ENCODE results near the gene UBE2Q2. TPM values are rescaled to one million over a fixed set of nuclear protein-coding genes. Genes with fewer than 3 reads are reported as not detected.
"Not testable (repeated sequence)": the region's sequence is repeated elsewhere in the genome, so short reads cannot be mapped to it uniquely, and the experiment has no call there.

UBE2Q2 gene
- polyA plus RNA-seq, 3 donors = 13.6 to 22.1 (median 20.9) TPM

GRCh38 chr15:75799190-75799589 lies 44.1 kb upstream of the UBE2Q2 start:
- peaks cover 9% of the 10 kb centered on the region for H3K4me1 Mint-ChIP-seq
- peaks cover 14 to 30% (median 15%) of the 10 kb centered on the region in 3 donors for H3K27me3 Mint-ChIP-seq (ENCODE audit: low read depth in 3 of 3)
- H3K4me3 Mint-ChIP-seq = no peak overlapping the region
- no peaks in the 10 kb centered on the region for H3K79me2 ChIP-seq (ENCODE audit: insufficient read depth, low read length)
- no peaks in the 10 kb centered on the region for H4K20me1 ChIP-seq (ENCODE audit: insufficient read depth, low read length)
- no peak overlapping the region for H3K9ac ChIP-seq (ENCODE audit: insufficient read depth, low read length, poor library complexity, severe bottlenecking)
- intact Hi-C loops (cut with micrococcal nuclease) = no loop called here
- peaks cover 0 to 2% (median 0%) of the 10 kb centered on the region in 7 donors for H3K9me3 Mint-ChIP-seq
- H3K9me3 ChIP-seq (replicated peaks in 1 of 2; ENCODE audit: control insufficient read depth in 1 of 2, insufficient read depth in 1 of 2, low read length in 2 of 2) = no peaks in the 10 kb centered on the region
- no peak for TF ChIP-seq CTCF (IDR thresholded peaks at IDR 0.05)
- H2AFZ ChIP-seq (ENCODE audit: insufficient read depth, low read depth, low read length, poor library complexity, severe bottlenecking) = no peak overlapping the region
- no peak overlapping the region for H3K4me3 ChIP-seq (replicated peaks in 1 of 3; ENCODE audit: low read depth in 2 of 3, low read length in 3 of 3)
- H3K4me2 ChIP-seq (replicated peaks; ENCODE audit: extremely low read depth, low read length, poor library complexity, severe bottlenecking) = no peak overlapping the region
- no peak overlapping the region for H3K27ac Mint-ChIP-seq
- no peak for DNase-seq
- no peaks in the 10 kb centered on the region for H3K36me3 ChIP-seq (replicated peaks in 1 of 2; ENCODE audit: control insufficient read depth in 1 of 2, insufficient read depth in 2 of 2, low read length in 2 of 2)
- H3K27me3 ChIP-seq (ENCODE audit: control insufficient read depth in 2 of 2, insufficient read depth in 2 of 2, low read length in 2 of 2) = peaks cover 13 to 16% of the 10 kb centered on the region in 2 donors
- H3K36me3 Mint-ChIP-seq = no peaks in the 10 kb centered on the region
- peaks cover 6 to 10% of the 10 kb centered on the region in 2 donors for H3K4me1 ChIP-seq (ENCODE audit: control insufficient read depth in 1 of 2, insufficient read depth in 2 of 2, low read length in 2 of 2)
- no peak overlapping the region for H3K27ac ChIP-seq (ENCODE audit: low read depth in 1 of 2, low read length in 2 of 2)

- intact Hi-C loops (cut with micrococcal nuclease) = loop anchor here (5.0 kb wide), 2 partner anchors 73 to 108 kb away; no protein-coding TSS in a partner anchor
- not testable (repeated sequence) for H3K4me2 ChIP-seq (replicated peaks; ENCODE audit: extremely low read depth, low read length, poor library complexity, severe bottlenecking); H3K4me3 ChIP-seq (replicated peaks in 1 of 3; ENCODE audit: low read depth in 2 of 3, low read length in 3 of 3); H3K9me3 ChIP-seq (replicated peaks in 1 of 2; ENCODE audit: control insufficient read depth in 1 of 2, insufficient read depth in 1 of 2, low read length in 2 of 2); H3K4me1 Mint-ChIP-seq; H3K36me3 ChIP-seq (replicated peaks in 1 of 2; ENCODE audit: control insufficient read depth in 1 of 2, insufficient read depth in 2 of 2, low read length in 2 of 2); H3K9me3 Mint-ChIP-seq; H3K9ac ChIP-seq (ENCODE audit: insufficient read depth, low read length, poor library complexity, severe bottlenecking); H3K79me2 ChIP-seq (ENCODE audit: insufficient read depth, low read length); H2AFZ ChIP-seq (ENCODE audit: insufficient read depth, low read depth, low read length, poor library complexity, severe bottlenecking); H3K27ac ChIP-seq (ENCODE audit: low read depth in 1 of 2, low read length in 2 of 2); H3K36me3 Mint-ChIP-seq; H4K20me1 ChIP-seq (ENCODE audit: insufficient read depth, low read length); DNase-seq; H3K27ac Mint-ChIP-seq
- peaks cover 14 to 36% (median 16%) of the 10 kb centered on the region in 3 donors for H3K27me3 Mint-ChIP-seq (ENCODE audit: low read depth in 3 of 3)
- Histone ChIP-seq H3K27me3 (ENCODE audit: control insufficient read depth in 2 of 2, insufficient read depth in 2 of 2, low read length in 2 of 2) (peaks cover 13 to 16% of the 10 kb centered on the region in 2 donors), H3K4me1 (ENCODE audit: control insufficient read depth in 1 of 2, insufficient read depth in 2 of 2, low read length in 2 of 2) (peaks cover 6 to 10% of the 10 kb centered on the region in 2 donors)
- WGBS (ENCODE audit: insufficient coverage) = 92% methylated on average over 2 of the region's 4 CpGs
- H3K4me3 Mint-ChIP-seq = peak overlapping the region in 1 of 2 donors; percentile 9
Measured at GRCh38 chr15:75800409-75800808, 42.8 kb upstream of the UBE2Q2 start.

Data from CD14-positive monocyte (primary cell).